ENCODE measurements around the gene WFIKKN1. TPM values are rescaled to one million over a fixed set of nuclear protein-coding genes. Genes with fewer than 3 reads are reported as not detected.

WFIKKN1 gene
- total and polyA plus RNA-seq, 11 donors, result 0.15 to 1.1 (median 0.29) TPM

GRCh38 chr16:591892-592517 lies 38.8 kb upstream of the WFIKKN1 start:
- H3K27ac ChIP-seq, result no peak overlapping the region
- H3K36me3 ChIP-seq, result peaks cover 0 to 15% (median 0%) of the 10 kb centered on the region in 9 donors
- DNase-seq (peak in 1 of 5 donors; percentile 19), ATAC-seq (no peak)
- H3K9me3 ChIP-seq, result no peaks in the 10 kb centered on the region
- peaks cover 5 to 52% (median 28%) of the 10 kb centered on the region in 12 donors for H3K4me1 ChIP-seq
- TF ChIP-seq CTCF (IDR thresholded peaks at IDR 0.05), result no peak
- no peak for TF ChIP-seq POLR2A (IDR thresholded peaks at IDR 0.05)
- intact Hi-C loops (cut with DNase I), result loop anchor here in 4 of 10 donors (2.0 to 5.0 kb wide), 3 partner anchors 35 to 63 kb away; partner anchors contain the start of gene METTL26 (in 1 of the 4)
- WGBS, 4 donors, result 87 to 91% (median 89%) methylated on average over 11 to 15 of the region's 15 CpGs
- no peaks in the 10 kb centered on the region for H3K27me3 ChIP-seq
- peak overlapping the region in 1 of 12 donors; percentile 90 for H3K4me3 ChIP-seq

GRCh38 chr16:592518-593306 lies 38.1 kb upstream of the WFIKKN1 start:
- DNase-seq, result peak in 2 of 5 donors; percentile 19 to 30
- intact Hi-C loops (cut with DNase I), result loop anchor here in 2 of 10 donors (5.0 kb wide), 1 partner anchor 35 kb away; no protein-coding TSS in a partner anchor
- no peak for TF ChIP-seq POLR2A (IDR thresholded peaks at IDR 0.05)
- no peak for TF ChIP-seq CTCF (IDR thresholded peaks at IDR 0.05)
- ATAC-seq, result no peak
- H3K36me3 ChIP-seq, result peaks cover 0 to 15% (median 0%) of the 10 kb centered on the region in 9 donors
- no peaks in the 10 kb centered on the region for H3K9me3 ChIP-seq
- peak overlapping the region in 2 of 12 donors; percentile 28 to 32 for H3K27ac ChIP-seq
- peaks cover 5 to 45% (median 22%) of the 10 kb centered on the region in 12 donors for H3K4me1 ChIP-seq
- H3K4me3 ChIP-seq, result no peak overlapping the region
- H3K27me3 ChIP-seq, result no peaks in the 10 kb centered on the region
- 65 to 78% (median 73%) methylated on average over 13 to 24 of the region's 24 CpGs for WGBS, 4 donors

- H3K27me3 ChIP-seq, result no peaks in the 10 kb centered on the region
- H3K4me3 ChIP-seq, result no peak overlapping the region
- no peak overlapping the region for H3K27ac ChIP-seq
- H3K9me3 ChIP-seq, result no peaks in the 10 kb centered on the region
- no peak for DNase-seq
- peaks cover 0 to 38% (median 15%) of the 10 kb centered on the region in 12 donors for H3K4me1 ChIP-seq
- no peak for ATAC-seq
- TF ChIP-seq POLR2A (IDR thresholded peaks at IDR 0.05) (no peak), CTCF (IDR thresholded peaks at IDR 0.05) (no peak)
- intact Hi-C loops (cut with DNase I), result loop anchor here in 2 of 10 donors (5.0 kb wide), 1 partner anchor 34 kb away; no protein-coding TSS in a partner anchor
- H3K36me3 ChIP-seq, result peaks cover 0 to 15% (median 0%) of the 10 kb centered on the region in 9 donors
- 86 to 93% (median 89%) methylated on average over 9 of the region's 9 CpGs for WGBS, 4 donors
These were observed 37.4 kb upstream of the WFIKKN1 start for GRCh38 chr16:593406-593805.

- TF ChIP-seq POLR2A (IDR thresholded peaks at IDR 0.05) (no peak), CTCF (IDR thresholded peaks at IDR 0.05) (no peak)
- ATAC-seq (no peak), DNase-seq (peak in 1 of 5 donors; percentile 9)
- Histone ChIP-seq H3K36me3 (peaks cover 0 to 15% (median 1%) of the 10 kb centered on the region in 9 donors), H3K27ac (no peak overlapping the region), H3K4me1 (peaks cover 0 to 36% (median 12%) of the 10 kb centered on the region in 12 donors), H3K27me3 (no peaks in the 10 kb centered on the region), H3K4me3 (no peak overlapping the region), H3K9me3 (no peaks in the 10 kb centered on the region)
- 83 to 89% (median 87%) methylated on average over 15 to 16 of the region's 16 CpGs for WGBS, 4 donors
- intact Hi-C loops (cut with DNase I), result loop anchor here in 2 of 10 donors (5.0 kb wide), 1 partner anchor 33 kb away; no protein-coding TSS in a partner anchor
These were observed 37.0 kb upstream of the WFIKKN1 start for GRCh38 chr16:593807-594206.
